NCI-H446 (cell line): ENCODE data around the gene RAPGEF4.
A peak's percentile ranks its signal among the peaks of the same experiment; 100 is the strongest.
"Not testable (repeated sequence)": the region's sequence is repeated elsewhere in the genome, so short reads cannot be mapped to it uniquely, and the experiment has no call there.

Experiments used
- DNase-seq, 2 experiments: peaks; one replicate each; lab custom pipeline; 2025; lab: John Stamatoyannopoulos, UW

RAPGEF4 gene

DNA sequence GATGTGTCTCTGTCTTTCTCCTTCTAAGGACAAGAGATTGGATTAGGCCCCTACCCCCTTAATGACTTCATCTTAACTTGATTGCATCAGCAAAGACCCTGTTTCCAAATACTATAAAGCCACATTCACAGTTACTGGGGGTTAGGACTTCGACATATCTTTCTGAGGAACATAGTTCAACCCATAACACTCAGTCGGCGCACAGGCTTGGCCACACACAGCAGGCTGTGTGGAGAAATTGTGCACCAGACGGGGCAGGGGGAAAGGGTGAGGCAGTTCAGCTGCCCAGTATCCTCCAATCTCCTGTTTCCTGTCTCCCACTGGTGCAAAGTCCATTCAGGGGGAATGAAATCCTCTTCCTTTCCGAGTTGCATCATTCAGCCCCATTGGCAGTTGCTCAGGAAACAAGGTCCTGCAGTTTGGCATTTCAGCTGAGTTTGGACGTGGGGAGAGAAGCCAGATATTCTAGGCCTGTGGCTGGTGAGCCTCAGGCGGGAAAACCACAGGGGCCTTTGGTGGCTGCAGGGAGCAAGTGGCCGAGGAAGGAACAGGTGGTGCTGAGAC, 9.4 kb upstream of the RAPGEF4 start:
- DNase-seq, result peak in 1 of 2 experiments; percentile 11

DNA sequence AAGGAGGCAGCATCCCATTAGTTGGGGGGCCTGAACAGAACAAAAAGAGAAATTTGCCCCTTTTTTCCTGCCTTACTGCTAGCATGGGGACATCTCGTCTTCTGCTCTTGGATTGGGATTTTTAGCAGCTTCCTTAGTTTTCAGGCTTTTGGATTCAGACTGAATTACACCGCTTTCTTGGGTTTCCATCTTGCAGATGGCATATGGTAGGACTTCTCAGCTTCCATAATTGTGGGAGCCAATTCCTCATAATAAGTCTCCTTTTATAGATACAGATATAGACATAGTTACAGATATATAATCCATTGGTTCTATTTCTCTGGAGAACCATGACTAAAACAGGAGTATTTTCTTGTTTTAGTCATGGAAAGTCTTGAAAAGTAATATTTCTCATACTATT, 5.2 kb upstream of the RAPGEF4 start:
- no peak for DNase-seq

DNA sequence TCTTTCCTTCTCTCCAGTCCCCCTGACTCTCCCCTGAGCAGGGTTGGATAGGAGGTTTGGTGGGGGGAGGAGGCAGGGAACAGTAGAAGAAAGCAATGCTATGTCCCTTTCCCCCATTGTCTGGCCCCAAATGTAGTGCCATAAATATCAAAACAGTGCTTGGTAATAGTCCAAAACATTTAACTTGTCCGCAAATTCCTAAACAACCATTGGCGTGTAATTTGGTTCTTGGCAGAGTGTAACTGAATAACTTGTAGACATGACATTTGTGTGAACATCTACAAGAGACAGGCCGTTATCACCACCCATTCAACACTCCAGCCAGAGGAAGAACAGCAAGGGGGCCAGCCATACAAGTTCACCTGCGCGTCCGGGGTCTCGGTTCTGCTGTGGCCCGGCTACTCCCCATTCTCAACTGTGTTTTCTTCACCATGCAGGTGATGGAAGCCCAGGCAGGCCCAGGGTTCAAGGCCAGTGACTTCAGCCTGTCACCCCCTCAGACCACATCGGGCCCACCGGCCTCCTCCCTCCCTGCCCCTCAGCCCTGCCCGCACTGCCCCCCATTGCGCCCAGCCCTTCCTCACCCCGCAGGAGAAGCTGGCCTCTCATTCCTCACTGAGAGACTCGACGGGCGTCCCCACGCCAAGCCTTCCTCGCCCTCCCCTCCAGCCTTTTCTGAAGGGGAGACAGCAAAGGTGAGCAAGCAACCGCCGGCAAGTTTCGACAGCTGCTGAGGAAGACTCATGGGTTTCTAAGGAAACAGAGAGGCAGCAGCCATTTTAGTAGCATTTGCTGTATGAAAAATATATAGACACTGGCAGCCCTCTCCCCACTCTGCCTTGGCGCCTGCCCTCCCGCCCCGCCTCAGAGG, 699 bp upstream of the RAPGEF4 start:
- DNase-seq, result no peak

DNA sequence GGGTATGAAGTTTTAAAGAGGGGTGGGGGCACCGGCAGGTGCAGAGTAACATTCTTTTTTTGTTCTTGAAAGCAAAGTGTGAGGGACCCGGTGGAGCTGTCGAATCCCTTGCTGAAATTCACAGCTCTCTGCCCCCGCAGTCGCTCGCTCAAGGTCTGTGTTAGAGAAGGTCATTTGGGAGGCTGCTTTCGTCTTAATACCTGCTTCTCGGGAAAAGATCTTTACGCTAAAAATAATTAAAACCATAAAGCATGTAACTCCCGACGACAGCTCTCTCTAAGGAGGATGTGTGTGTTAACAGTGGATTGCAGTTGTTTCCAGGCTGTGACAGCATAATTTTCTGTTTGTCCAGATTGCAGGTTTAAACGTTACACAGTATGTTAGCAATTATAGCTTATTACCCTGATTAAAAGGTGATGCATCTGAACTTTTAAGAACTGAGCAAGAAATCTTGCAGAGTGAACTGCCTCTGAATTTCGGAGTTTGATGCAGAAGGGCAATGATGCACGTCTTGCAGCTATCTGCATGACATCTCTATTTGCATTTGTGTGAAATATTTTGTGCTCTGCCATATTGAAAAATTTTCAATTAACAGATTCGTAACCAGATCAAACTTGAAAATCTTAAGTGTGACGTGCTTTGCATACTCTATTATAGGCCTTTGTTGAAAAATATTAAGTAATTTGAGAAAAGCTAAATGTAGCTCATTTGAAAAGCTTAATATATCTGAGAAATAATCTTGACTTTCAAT, 954 bp downstream of the RAPGEF4 start:
- no peak for DNase-seq

DNA sequence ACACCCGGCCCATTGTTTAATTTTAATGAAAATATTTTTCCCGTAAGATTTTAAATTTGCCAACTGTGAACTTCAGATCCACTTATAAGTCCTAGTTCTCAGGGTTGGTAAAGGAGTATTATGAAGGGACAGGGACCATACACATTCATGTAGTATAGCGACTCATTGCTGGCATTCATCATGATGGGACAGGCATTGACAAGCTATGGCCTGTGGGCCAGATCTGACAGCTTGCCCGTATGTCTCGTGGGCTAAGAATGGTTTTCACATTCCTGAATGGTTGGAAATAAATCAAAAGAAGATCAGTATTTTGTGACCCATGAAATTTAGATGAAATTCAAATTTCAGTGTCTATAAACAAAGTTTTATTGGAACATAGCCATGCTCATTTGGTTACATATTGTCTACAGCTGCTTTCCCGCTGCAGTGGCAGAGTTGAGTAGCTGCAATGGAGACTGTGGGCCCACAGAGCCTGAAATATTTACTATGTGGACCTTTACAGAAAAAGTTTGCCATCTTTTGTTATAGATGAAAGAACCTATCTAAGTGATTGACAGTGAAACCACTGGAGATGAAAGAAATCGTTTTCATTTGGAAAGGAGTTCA, 4.1 kb downstream of the RAPGEF4 start:
- DNase-seq, result peak in 1 of 2 experiments; percentile 18

DNA sequence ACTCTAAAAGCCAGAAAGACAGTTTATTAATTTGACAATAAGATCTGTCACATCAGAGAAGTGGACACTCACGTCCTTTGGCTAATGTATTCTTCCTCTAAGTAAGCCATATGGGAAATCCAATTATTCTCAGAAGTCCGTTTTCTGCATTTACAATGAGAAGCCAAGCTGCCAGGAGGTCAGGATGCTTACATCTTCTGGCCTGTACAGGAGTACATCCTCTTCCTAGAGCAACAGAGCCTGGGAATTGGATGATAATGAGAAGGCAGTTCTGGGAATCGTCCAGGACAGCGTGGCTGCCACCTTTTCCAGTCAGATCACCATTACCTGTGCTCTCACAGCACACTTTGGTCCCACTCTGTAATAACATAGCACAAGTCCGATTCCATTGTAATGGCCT, 5.2 kb downstream of the RAPGEF4 start:
- no peak for DNase-seq

DNA sequence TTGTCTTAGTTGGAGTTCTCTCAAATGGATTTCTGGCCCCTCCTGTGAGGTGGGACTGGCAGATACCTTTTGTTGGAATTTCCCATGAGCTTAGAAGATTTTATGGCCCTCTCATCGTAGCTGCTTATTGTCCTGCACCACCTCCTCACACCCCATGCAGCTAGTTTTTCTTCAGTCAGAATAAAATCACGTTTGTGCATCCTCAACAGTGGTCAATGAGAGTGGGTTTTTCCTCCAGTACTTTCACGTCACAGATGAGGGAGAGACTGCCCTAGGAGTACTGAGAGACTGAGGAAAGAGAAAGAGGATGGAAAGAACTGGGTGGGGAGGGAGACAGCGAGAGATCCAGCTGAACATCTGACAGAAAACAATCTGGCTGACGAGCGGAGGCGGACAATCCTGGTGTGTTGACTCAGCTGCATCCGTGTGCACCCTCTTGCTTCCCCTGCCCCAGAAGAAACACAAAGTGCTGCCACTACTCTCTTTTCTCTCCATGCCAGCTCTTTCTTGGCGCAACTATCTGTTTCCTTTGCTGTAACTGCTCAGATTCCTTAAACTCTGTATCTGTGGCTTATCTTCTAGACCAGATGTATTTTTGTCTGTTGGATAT, 7.4 kb downstream of the RAPGEF4 start:
- DNase-seq, result no peak

DNA sequence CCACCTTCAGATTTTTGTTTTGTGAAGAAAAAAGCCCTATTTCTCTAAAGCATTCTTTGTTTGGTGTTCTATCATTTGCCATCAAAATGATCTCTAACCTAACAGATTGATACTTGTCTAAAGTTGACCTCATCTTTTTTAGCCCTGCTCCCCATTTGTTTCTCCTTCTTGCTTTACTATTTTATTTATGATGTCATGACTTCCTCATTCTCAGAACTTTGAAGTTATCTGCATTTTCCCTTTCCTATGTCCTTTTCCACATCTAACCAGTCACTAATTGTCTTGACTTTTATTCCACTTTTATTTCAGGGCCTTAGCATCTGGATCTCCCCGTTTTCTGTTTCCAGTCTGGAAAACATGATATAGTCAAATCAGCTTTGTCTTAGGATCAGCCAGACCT, 8.3 kb downstream of the RAPGEF4 start:
- no peak for DNase-seq

DNA sequence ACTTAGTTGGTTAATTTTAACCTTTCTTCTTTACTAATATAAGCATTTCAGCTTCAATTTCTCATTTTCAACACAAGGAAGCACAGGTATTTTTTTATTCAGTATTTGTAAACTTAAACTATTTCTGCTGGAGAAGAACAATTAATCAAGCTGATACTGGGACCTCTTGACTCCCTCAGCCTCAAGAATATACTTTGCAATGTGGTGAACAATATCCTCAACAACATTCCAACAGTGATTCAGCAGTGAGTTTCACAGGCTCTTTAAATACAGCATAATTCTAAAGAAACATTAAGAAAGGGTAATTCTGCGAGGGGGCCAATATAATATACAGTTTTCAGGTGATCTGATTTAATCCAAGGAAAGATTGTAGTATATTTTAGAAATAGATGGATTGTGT, 10.0 kb downstream of the RAPGEF4 start:
- DNase-seq, result no peak

DNA sequence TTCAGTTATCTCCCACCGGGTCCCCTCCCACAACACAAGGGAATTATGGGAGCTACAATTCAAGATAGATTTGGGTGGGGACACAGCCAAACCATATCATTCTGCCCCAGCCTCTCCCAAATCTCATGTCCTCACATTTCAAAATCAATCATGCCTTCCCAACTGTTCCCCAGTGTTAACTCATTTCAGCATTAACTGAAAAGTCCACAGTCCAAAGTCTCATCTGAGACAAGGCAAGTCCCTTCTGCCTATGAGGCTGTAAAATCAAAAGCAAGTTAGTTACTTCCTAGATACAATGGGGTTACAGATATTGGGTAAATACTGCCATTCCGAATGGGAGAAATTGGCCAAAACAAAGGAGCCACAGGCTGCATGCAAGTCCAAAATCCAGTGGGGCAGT, 12.9 kb downstream of the RAPGEF4 start:
- DNase-seq, result not testable (repeated sequence)

DNA sequence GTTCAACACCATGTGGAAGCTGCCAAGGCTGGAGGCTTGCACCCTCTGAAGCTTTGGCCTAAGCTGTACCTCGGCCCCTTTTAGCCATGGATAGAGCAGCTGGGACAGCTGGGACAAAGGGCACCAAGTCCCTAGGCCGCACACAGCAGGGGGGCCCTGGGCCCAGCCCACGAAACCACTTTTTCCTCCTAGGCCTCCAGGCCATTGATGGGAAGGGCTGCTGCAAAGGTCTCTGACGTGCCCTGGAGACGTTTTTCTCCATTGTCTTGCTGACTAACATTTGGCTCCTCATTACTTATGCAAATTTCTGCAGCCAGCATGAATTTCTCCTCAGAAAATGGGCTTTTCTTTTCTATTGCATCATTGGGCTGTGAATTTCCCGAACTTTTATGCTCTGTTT, 13.7 kb downstream of the RAPGEF4 start:
- DNase-seq, result no peak

DNA sequence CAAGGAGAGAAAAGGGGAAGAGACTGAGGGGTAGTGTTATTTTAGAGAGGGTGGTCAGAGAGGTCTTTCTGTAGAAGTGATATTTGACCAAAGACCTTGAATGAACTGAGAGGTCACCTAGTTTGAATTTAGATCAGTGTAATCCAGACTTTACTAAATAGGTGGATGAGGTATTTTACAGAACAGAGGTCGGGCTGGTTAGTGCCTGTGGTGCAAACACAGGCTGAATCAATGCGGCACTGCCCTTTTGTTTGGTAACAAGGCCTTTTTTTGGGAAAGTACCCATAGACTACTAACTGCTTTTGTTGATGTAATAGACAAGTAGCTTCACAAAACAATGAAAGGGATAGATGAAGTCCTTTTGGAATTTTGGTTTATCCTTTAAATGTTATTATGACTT, 15.9 kb downstream of the RAPGEF4 start:
- DNase-seq, result no peak

DNA sequence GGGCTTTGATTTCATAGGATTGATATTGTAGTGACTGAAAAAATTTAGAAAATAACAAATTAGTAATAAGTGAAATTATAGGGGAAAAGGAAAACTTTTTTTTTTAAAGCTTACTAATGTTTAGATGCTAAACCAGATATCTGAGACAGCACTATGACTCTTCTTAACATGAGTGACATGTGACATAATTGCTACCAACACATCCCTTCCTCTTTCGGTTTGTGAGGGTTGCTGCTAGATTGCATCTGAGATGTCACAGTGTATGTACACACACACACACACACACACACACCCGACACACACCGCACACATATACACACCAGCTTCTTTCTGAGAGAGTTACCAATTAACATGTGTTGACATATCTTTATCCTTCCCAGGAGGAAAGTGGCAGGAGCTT, 18.0 kb downstream of the RAPGEF4 start:
- DNase-seq, result no peak

DNA sequence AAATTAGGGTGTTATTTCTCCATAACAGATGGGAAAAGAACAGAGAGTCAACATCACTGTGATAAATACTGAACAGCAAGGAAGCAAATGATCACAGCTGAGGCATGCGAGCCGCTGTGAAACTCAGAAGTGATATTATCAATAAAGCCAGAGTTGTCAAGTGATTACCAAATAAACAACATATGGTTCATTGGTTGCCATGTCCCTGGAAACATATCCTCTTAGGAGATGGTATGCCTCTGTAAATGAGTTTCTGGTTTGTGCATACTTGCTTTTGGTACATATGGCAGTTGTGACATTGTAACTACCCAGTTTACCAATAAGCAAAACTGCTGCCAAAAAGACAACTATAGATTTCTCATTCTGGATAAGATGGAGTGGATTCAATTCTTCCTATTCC, 23.8 kb downstream of the RAPGEF4 start:
- no peak for DNase-seq

DNA sequence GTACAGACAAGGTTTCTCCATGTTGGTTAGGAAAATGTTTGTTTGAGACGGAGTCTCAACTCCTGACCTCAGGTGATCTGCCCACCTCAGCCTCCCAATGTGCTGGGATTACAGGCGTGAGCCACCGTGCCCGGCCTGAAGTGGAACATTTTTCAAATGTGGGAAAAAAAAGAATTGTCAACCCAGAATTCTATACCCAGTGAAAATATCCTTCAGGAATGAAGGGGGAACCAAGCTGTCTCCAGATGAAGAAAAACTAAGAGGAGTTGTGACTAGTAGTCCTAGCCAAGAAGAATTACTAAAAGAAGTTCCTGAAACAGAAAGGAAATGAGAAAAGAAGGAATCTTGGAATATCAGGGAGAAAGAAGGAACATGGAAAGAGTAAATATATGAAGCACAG, 25.7 kb downstream of the RAPGEF4 start:
- no peak for DNase-seq

DNA sequence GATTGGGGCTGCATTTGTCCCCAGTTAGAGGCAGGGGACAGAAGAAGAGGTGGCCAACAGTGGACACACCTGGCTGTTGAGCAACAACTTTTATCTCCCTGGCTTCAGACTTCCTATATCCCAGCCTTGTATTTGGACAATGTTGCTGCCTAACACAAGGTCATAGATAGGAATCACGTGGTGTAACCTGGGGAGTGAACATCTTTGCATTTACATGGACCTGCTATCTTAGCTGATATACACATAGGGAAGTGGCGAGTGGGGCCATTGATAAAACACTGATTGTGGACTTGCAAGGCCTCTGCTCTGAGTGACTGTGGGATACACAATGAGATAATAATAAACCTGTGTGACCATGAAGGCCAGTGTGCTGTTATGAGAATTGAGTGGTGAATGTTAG, 26.9 kb downstream of the RAPGEF4 start:
- DNase-seq, result no peak

DNA sequence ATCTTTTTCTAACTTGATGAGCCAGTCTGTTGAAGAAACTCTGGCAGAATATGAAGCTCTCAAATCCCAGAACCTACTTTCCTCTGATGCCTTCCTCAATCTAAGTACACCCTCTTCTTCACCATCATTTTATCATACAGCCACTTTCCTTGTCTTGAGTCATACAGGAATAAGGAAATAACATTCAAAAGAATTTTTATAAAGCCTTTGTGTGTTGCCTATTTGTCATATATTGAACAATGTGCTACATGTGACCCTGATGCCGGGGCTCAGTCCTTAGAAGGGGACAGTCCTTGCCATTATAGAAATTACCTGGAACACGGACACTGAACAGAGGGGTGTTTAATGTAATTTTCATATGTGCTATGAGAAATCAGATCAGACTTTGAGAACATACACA, 27.4 kb downstream of the RAPGEF4 start:
- DNase-seq, result no peak

DNA sequence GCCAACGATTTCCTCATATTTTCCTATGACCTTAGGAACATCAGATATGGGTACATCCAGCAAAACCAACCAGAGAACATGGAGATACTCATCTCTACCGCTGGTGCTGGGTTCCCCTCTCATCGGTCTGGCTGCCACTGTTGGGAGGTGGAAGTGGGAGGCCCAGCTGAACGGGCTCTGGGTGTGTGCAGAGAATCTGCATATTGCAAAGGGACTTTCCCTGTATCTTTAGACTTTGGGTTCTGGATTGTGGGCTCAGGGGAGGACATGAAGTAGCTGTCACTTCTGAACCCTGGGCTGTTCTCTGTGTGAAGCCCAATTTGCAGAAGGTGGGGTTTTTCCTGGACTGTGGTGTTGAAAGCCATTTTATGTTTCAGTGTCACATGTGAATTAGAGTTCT, 30.0 kb downstream of the RAPGEF4 start:
- no peak for DNase-seq

DNA sequence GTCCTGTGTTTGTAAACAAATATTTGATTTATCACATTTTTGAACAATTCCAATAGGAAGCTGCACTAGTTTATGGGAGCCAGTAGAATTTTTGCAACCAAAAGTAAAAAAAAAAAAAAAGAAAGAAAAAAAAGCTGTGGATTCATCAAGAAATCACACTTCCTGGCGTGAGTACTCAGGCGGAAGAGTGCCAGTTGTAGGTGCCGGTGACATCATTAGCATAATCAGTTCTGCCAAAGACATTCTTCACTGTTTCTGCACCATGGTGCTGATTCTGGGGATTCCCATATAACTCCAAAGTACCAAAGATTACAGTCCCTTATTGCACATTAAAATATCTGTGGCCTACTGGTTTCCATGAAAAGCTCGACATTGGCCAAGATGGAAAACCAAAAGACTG, 32.8 kb downstream of the RAPGEF4 start:
- no peak for DNase-seq

DNA sequence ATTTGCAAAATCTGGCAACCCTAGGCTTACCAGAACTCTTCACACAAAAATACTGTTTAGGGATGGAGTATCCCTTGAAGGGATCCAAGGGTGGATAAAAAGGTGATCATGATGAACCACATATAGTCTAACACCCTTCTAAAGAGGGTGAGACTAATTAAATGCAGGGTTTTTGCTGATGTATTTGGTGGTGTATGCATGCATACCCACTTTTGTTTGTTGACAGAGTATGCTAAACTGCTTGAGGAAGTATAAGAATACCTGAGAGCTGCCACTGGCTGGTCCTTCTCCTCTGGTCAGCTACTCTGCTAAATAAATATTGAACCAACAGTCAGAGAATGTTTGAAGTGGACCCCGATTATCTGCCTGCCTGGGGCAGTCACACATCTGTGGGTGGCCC, 34.2 kb downstream of the RAPGEF4 start:
- no peak for DNase-seq

DNA sequence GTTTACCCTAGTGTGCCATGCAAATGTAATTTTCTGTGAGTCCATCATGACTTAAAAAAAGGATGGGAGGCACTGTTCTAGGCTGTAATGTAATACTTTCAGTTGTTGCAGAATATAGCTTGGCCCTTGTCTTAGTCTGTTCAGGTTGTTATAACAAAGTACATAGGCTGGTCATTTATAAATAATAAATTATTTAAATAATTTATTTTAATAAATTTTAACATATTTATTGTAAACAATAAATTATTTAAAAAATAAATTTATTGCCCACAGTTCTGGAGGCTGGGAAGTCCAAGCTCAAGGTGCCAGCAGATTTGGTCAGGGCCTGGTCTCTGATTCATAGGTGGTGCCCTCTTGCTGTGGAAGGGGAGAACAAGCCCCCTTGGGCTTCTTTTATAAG, 35.2 kb downstream of the RAPGEF4 start:
- no peak for DNase-seq

DNA sequence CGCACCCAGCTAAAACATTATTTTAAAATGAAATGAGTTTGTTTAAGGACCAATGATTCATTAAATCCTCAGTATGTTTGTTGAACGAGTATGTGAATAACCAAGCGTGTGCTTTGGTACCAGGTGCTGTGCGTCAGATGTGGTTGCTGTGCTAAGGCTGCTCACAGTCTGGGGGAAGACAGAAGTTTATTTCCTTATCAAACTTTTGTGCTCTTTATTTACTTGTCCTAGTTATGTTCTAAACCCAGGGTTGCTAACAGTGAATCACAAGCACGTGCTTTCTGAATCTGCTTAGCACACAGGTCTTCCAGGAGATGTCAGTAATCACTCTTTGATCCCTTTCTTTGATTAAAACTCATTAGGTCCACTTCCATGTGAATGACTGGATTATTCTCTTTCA, 37.0 kb downstream of the RAPGEF4 start:
- no peak for DNase-seq
